ENCODE data around the gene RNASE1. TPM values are rescaled to one million over a fixed set of nuclear protein-coding genes. Genes with fewer than 3 reads are reported as not detected.

Gene RNASE1
- total RNA-seq (1 to 10 TPM; 3.5 to 4.3 TPM), polyA plus RNA-seq (not detected)

GRCh38 chr14:20802341-20803084 lies at the start of gene RNASE1:
Gene RNASE1, minus strand, starts transcription at chr14:20802844. Its CDS starts 776 bp downstream, at chr14:20802068.
- Mint-ChIP-seq H3K36me3 (no peaks in the 10 kb centered on the region), H3K4me3 (no peak within 1 kb of the TSS), H3K27me3 (peaks cover 7 to 55% of the 10 kb centered on the region in 2 donors), H3K4me1 (no peaks in the 10 kb centered on the region), H3K27ac (peak within 1 kb of the TSS in 1 of 8 donors; percentile 55), H3K9me3 (no peaks in the 10 kb centered on the region)
- H3K9me3 ChIP-seq (ENCODE audit: low read length) = no peaks in the 10 kb centered on the region
- CTCF ChIA-PET = no interaction called here
- POLR2A ChIA-PET = no interaction called here
- H3K4me3 ChIP-seq (ENCODE audit: low read length) = no peak within 1 kb of the TSS
- no peaks in the 10 kb centered on the region for H3K27me3 ChIP-seq (ENCODE audit: insufficient read depth, low read length, poor library complexity, severe bottlenecking)
- H3K4me1 ChIP-seq (ENCODE audit: insufficient read depth, low read length) = no peaks in the 10 kb centered on the region
- peak within 1 kb of the TSS; percentile 43 for H3K27ac ChIP-seq (ENCODE audit: low read depth, low read length)
- H3K36me3 ChIP-seq (ENCODE audit: insufficient read depth, low read length) = no peaks in the 10 kb centered on the region
- no peak for DNase-seq

GRCh38 chr14:20848955-20849570 lies 46.4 kb upstream of the RNASE1 start:
- Mint-ChIP-seq H3K9me3 (no peaks in the 10 kb centered on the region), H3K4me3 (no peak overlapping the region), H3K27me3 (peaks cover 5 to 31% of the 10 kb centered on the region in 2 donors), H3K36me3 (no peaks in the 10 kb centered on the region), H3K4me1 (no peaks in the 10 kb centered on the region), H3K27ac (no peak overlapping the region)
- Histone ChIP-seq H3K9me3 (ENCODE audit: low read length) (no peaks in the 10 kb centered on the region), H3K27me3 (ENCODE audit: insufficient read depth, low read length, poor library complexity, severe bottlenecking) (no peaks in the 10 kb centered on the region), H3K27ac (ENCODE audit: low read depth, low read length) (no peak overlapping the region), H3K4me3 (ENCODE audit: low read length) (no peak overlapping the region), H3K4me1 (ENCODE audit: insufficient read depth, low read length) (no peaks in the 10 kb centered on the region), H3K36me3 (ENCODE audit: insufficient read depth, low read length) (no peaks in the 10 kb centered on the region)
- CTCF ChIA-PET = interaction anchor here (1.5 kb wide), 1 partner anchor 9 kb away, joined by 8 read pairs; no protein-coding TSS in a partner anchor
- POLR2A ChIA-PET = no interaction called here
- no peak for DNase-seq

- peak overlapping the region in 1 of 8 donors; percentile 4 for H3K27ac Mint-ChIP-seq
- peaks cover 5 to 31% of the 10 kb centered on the region in 2 donors for H3K27me3 Mint-ChIP-seq
- Histone ChIP-seq H3K36me3 (ENCODE audit: insufficient read depth, low read length) (no peaks in the 10 kb centered on the region), H3K27me3 (ENCODE audit: insufficient read depth, low read length, poor library complexity, severe bottlenecking) (no peaks in the 10 kb centered on the region), H3K4me1 (ENCODE audit: insufficient read depth, low read length) (no peaks in the 10 kb centered on the region), H3K4me3 (ENCODE audit: low read length) (no peak overlapping the region), H3K9me3 (ENCODE audit: low read length) (no peaks in the 10 kb centered on the region), H3K27ac (ENCODE audit: low read depth, low read length) (no peak overlapping the region)
- ChIA-PET CTCF (interaction anchor here (1.5 kb wide), 1 partner anchor 10 kb away, joined by 8 read pairs; no protein-coding TSS in a partner anchor), POLR2A (no interaction called here)
- H3K36me3 Mint-ChIP-seq = no peaks in the 10 kb centered on the region
- no peaks in the 10 kb centered on the region for H3K4me1 Mint-ChIP-seq
- H3K4me3 Mint-ChIP-seq = no peak overlapping the region
- H3K9me3 Mint-ChIP-seq = no peaks in the 10 kb centered on the region
- DNase-seq = no peak
Measured at GRCh38 chr14:20848316-20848954, 45.8 kb upstream of the RNASE1 start.

GRCh38 chr14:20846560-20846959 lies 43.9 kb upstream of the RNASE1 start:
- no peak overlapping the region for H3K27ac Mint-ChIP-seq
- H3K4me1 Mint-ChIP-seq = no peaks in the 10 kb centered on the region
- Histone ChIP-seq H3K36me3 (ENCODE audit: insufficient read depth, low read length) (no peaks in the 10 kb centered on the region), H3K9me3 (ENCODE audit: low read length) (no peaks in the 10 kb centered on the region), H3K27me3 (ENCODE audit: insufficient read depth, low read length, poor library complexity, severe bottlenecking) (no peaks in the 10 kb centered on the region), H3K4me1 (ENCODE audit: insufficient read depth, low read length) (no peaks in the 10 kb centered on the region), H3K4me3 (ENCODE audit: low read length) (no peak overlapping the region), H3K27ac (ENCODE audit: low read depth, low read length) (no peak overlapping the region)
- ChIA-PET CTCF (no interaction called here), POLR2A (no interaction called here)
- no peak overlapping the region for H3K4me3 Mint-ChIP-seq
- no peaks in the 10 kb centered on the region for H3K36me3 Mint-ChIP-seq
- no peak for DNase-seq
- H3K9me3 Mint-ChIP-seq = no peaks in the 10 kb centered on the region
- H3K27me3 Mint-ChIP-seq = peaks cover 4 to 31% of the 10 kb centered on the region in 2 donors

GRCh38 chr14:20841096-20841495 lies 38.5 kb upstream of the RNASE1 start:
- no peaks in the 10 kb centered on the region for H3K9me3 Mint-ChIP-seq
- H3K27me3 ChIP-seq (ENCODE audit: insufficient read depth, low read length, poor library complexity, severe bottlenecking) = no peaks in the 10 kb centered on the region
- H3K27ac Mint-ChIP-seq = no peak overlapping the region
- ChIA-PET CTCF (no interaction called here), POLR2A (no interaction called here)
- H3K4me3 ChIP-seq (ENCODE audit: low read length) = no peak overlapping the region
- no peak for DNase-seq
- no peaks in the 10 kb centered on the region for H3K4me1 ChIP-seq (ENCODE audit: insufficient read depth, low read length)
- H3K9me3 ChIP-seq (ENCODE audit: low read length) = no peaks in the 10 kb centered on the region
- no peaks in the 10 kb centered on the region for H3K4me1 Mint-ChIP-seq
- no peak overlapping the region for H3K27ac ChIP-seq (ENCODE audit: low read depth, low read length)
- no peaks in the 10 kb centered on the region for H3K36me3 ChIP-seq (ENCODE audit: insufficient read depth, low read length)
- peaks cover 0 to 9% of the 10 kb centered on the region in 2 donors for H3K27me3 Mint-ChIP-seq
- H3K36me3 Mint-ChIP-seq = no peaks in the 10 kb centered on the region
- H3K4me3 Mint-ChIP-seq = no peak overlapping the region

GRCh38 chr14:20837831-20838230 lies 35.2 kb upstream of the RNASE1 start:
- Histone ChIP-seq H3K4me1 (ENCODE audit: insufficient read depth, low read length) (no peaks in the 10 kb centered on the region), H3K27ac (ENCODE audit: low read depth, low read length) (no peak overlapping the region), H3K27me3 (ENCODE audit: insufficient read depth, low read length, poor library complexity, severe bottlenecking) (no peaks in the 10 kb centered on the region), H3K9me3 (ENCODE audit: low read length) (no peaks in the 10 kb centered on the region), H3K4me3 (ENCODE audit: low read length) (no peak overlapping the region), H3K36me3 (ENCODE audit: insufficient read depth, low read length) (no peaks in the 10 kb centered on the region)
- Mint-ChIP-seq H3K4me3 (no peak overlapping the region), H3K27me3 (peaks cover 0 to 5% of the 10 kb centered on the region in 2 donors), H3K36me3 (no peaks in the 10 kb centered on the region), H3K27ac (no peak overlapping the region), H3K4me1 (no peaks in the 10 kb centered on the region), H3K9me3 (no peaks in the 10 kb centered on the region)
- CTCF ChIA-PET = no interaction called here
- no peak for DNase-seq
- POLR2A ChIA-PET = no interaction called here

GRCh38 chr14:20836668-20837338 lies 34.2 kb upstream of the RNASE1 start:
- no peak for DNase-seq
- Histone ChIP-seq H3K36me3 (ENCODE audit: insufficient read depth, low read length) (no peaks in the 10 kb centered on the region), H3K9me3 (ENCODE audit: low read length) (no peaks in the 10 kb centered on the region), H3K4me3 (ENCODE audit: low read length) (no peak overlapping the region), H3K4me1 (ENCODE audit: insufficient read depth, low read length) (no peaks in the 10 kb centered on the region), H3K27me3 (ENCODE audit: insufficient read depth, low read length, poor library complexity, severe bottlenecking) (no peaks in the 10 kb centered on the region), H3K27ac (ENCODE audit: low read depth, low read length) (no peak overlapping the region)
- no peak overlapping the region for H3K27ac Mint-ChIP-seq
- CTCF ChIA-PET = no interaction called here
- H3K4me1 Mint-ChIP-seq = no peaks in the 10 kb centered on the region
- H3K36me3 Mint-ChIP-seq = no peaks in the 10 kb centered on the region
- no peaks in the 10 kb centered on the region for H3K9me3 Mint-ChIP-seq
- H3K4me3 Mint-ChIP-seq = no peak overlapping the region
- peaks cover 0 to 5% of the 10 kb centered on the region in 2 donors for H3K27me3 Mint-ChIP-seq
- POLR2A ChIA-PET = interaction anchor here (0.7 kb wide), 1 partner anchor 54 kb away, joined by 7 read pairs; no protein-coding TSS in a partner anchor

GRCh38 chr14:20834899-20835298 lies 32.3 kb upstream of the RNASE1 start:
- Mint-ChIP-seq H3K4me3 (no peak overlapping the region), H3K36me3 (no peaks in the 10 kb centered on the region), H3K27me3 (peaks cover 0 to 3% of the 10 kb centered on the region in 2 donors), H3K4me1 (no peaks in the 10 kb centered on the region), H3K9me3 (no peaks in the 10 kb centered on the region), H3K27ac (no peak overlapping the region)
- H3K27ac ChIP-seq (ENCODE audit: low read depth, low read length) = no peak overlapping the region
- H3K36me3 ChIP-seq (ENCODE audit: insufficient read depth, low read length) = no peaks in the 10 kb centered on the region
- ChIA-PET CTCF (no interaction called here), POLR2A (no interaction called here)
- H3K9me3 ChIP-seq (ENCODE audit: low read length) = no peaks in the 10 kb centered on the region
- no peaks in the 10 kb centered on the region for H3K27me3 ChIP-seq (ENCODE audit: insufficient read depth, low read length, poor library complexity, severe bottlenecking)
- H3K4me3 ChIP-seq (ENCODE audit: low read length) = no peak overlapping the region
- H3K4me1 ChIP-seq (ENCODE audit: insufficient read depth, low read length) = no peaks in the 10 kb centered on the region
- no peak for DNase-seq

Measured in CD8-positive, alpha-beta memory T cell (primary cell).